ENCODE data around the gene RBM39. TPM values are rescaled to one million over a fixed set of nuclear protein-coding genes. Genes with fewer than 3 reads are reported as not detected.

The RBM39 gene
- total and polyA plus RNA-seq, 9 of the 15 experiments (the other 6 are each of a cell fraction or from before 2014, with no cell fraction given): 143 to 319 (median 228) TPM

GRCh38 chr20:35664466-35665206 lies 77.4 kb downstream of the RBM39 start, which contains the start of the genes CPNE1 and RBM12 (continued):
- TF ChIP-seq JUND (IDR thresholded peaks at IDR 0.05; ENCODE audit: borderline replicate concordance, low read depth, low read length) (peak; percentile 60), JUND (tag; IDR thresholded peaks at IDR 0.05; ENCODE audit: borderline replicate concordance, low read depth, low read length) (peak; percentile 36; the same call in 1 of the 3 replicates), TAF7 (tag; IDR thresholded peaks at IDR 0.05) (peak; percentile 78), ZC3H4 (CRISPR knock-in tag; IDR thresholded peaks at IDR 0.05; ENCODE audit: borderline replicate concordance) (0 out of 2 replicates have a peak, but pooled peaks have one; percentile 87), ZBTB2 (IDR thresholded peaks at IDR 0.05) (peak; percentile 92), CREB1 (IDR thresholded peaks at IDR 0.05) (peak; percentile 83), CREB1 (CRISPR knock-in tag; IDR thresholded peaks at IDR 0.05) (peak; percentile 88), ZNF146 (CRISPR knock-in tag; IDR thresholded peaks at IDR 0.05; ENCODE audit: unreplicated experiment) (no peak), NFRKB (IDR thresholded peaks at IDR 0.05; ENCODE audit: low read depth) (peak; percentile 97), CXXC5 (CRISPR knock-in tag; IDR thresholded peaks at IDR 0.05) (peak; percentile 95), ARID4B (CRISPR knock-in tag; IDR thresholded peaks at IDR 0.05) (peak; percentile 56), ZBED1 (IDR thresholded peaks at IDR 0.05) (no peak; the same call in 1 of the 2 replicates), HNRNPLL (IDR thresholded peaks at IDR 0.05; ENCODE audit: low read depth, low read length, poor library complexity, severe bottlenecking) (peak; percentile 66), PHF8 (IDR thresholded peaks at IDR 0.05; ENCODE audit: borderline replicate concordance, low read length) (peak; percentile 98), ZNF316 (IDR thresholded peaks at IDR 0.05) (0 out of 2 replicates have a peak, but pooled peaks have one; percentile 1), SUPT5H (IDR thresholded peaks at IDR 0.05) (peak; percentile 98), TOE1 (IDR thresholded peaks at IDR 0.05; ENCODE audit: borderline replicate concordance) (peak; percentile 58), TOE1 (CRISPR knock-in tag; IDR thresholded peaks at IDR 0.05; ENCODE audit: borderline replicate concordance, low read depth) (no peak), KAT2B (IDR thresholded peaks at IDR 0.05; ENCODE audit: low read depth, low read length) (peak; percentile 65), LCOR (CRISPR knock-in tag; IDR thresholded peaks at IDR 0.05) (peak; percentile 79), FOSL1 (tag; conservative IDR thresholded peaks at IDR 0.05) (0 out of 2 replicates have a peak, but pooled peaks have one; percentile 28), DIDO1 (tag; IDR thresholded peaks at IDR 0.05; ENCODE audit: low read depth) (no peak), TRIM24 (IDR thresholded peaks at IDR 0.05) (peak in 1 of 2 experiments; percentile 10; a peak in 1 of 4 replicates), NR2C2 (CRISPR knock-in tag; IDR thresholded peaks at IDR 0.05) (peak; percentile 32), NR2C2 (tag; IDR thresholded peaks at IDR 0.05) (peak; percentile 77)
